WTC11 (cell line): Measurements from ENCODE around the gene MSL3B.

Source experiments
- ATAC-seq: fragments of 200-7000 bp; cut with Tn5 transposase; 2 replicates; pipeline ENCODE4 v1.10.0; 2021; ENCODE audit warnings: mild to moderate bottlenecking, moderate library complexity
- CTCF ChIA-PET: fragments of 300-600 bp; sonication (Branson Sonifier 250); formaldehyde crosslinking; loops from one replicate; lab custom pipeline; 2021; ENCODE audit warnings: antibody characterized with exemption; lab: Charles Lee
- POLR2A ChIA-PET: fragments of 350-600 bp; sonication (Branson Sonifier 250); formaldehyde crosslinking; loops from one replicate; lab custom pipeline; 2021; ENCODE audit warnings: antibody characterized with exemption; lab: Charles Lee
- DNase-seq: peaks from one replicate; pipeline ENCODE4 v3.0.0; 2021; ENCODE audit warnings: low spot score
- H3K27ac Mint-ChIP-seq: 2 replicates; pipeline ENCODE4 v1.8.0; 2021; ENCODE audit warnings: mixed read lengths
- H3K27me3 Mint-ChIP-seq: 2 replicates; pipeline ENCODE4 v1.8.0; 2021; ENCODE audit warnings: low read depth, mild to moderate bottlenecking, moderate library complexity, mixed read lengths
- H3K36me3 Mint-ChIP-seq: 2 replicates; pipeline ENCODE4 v1.8.0; 2021; ENCODE audit warnings: mixed read lengths
- H3K4me1 Mint-ChIP-seq: 2 replicates; pipeline ENCODE4 v1.8.0; 2022; ENCODE audit warnings: mixed read lengths
- H3K4me3 Mint-ChIP-seq: 2 replicates; pipeline ENCODE4 v1.8.0; 2021; ENCODE audit warnings: mild to moderate bottlenecking, moderate library complexity, mixed read lengths
- H3K9me3 Mint-ChIP-seq: 2 replicates; pipeline ENCODE4 v1.8.0; 2021; ENCODE audit warnings: mixed read lengths
- CREM ChIP-seq: sonication (generic); formaldehyde crosslinking; IDR thresholded peaks from 2 replicates; pipeline ENCODE4 v1.8.1; 2022; ENCODE audit warnings: mild to moderate bottlenecking, missing genetic modification reagents, moderate library complexity
- ETV6 ChIP-seq: sonication (generic); formaldehyde crosslinking; IDR thresholded peaks from 2 replicates; pipeline ENCODE4 v1.8.1; 2022; ENCODE audit warnings: mild to moderate bottlenecking, missing genetic modification reagents
- SMAD3 ChIP-seq: sonication (generic); formaldehyde crosslinking; IDR thresholded peaks from 2 replicates; pipeline ENCODE4 v1.8.0; 2022; ENCODE audit warnings: missing genetic modification reagents, mild to moderate bottlenecking, borderline replicate concordance
- STAT6 ChIP-seq: sonication (generic); formaldehyde crosslinking; conservative IDR thresholded peaks from 2 replicates; pipeline ENCODE4 v1.8.1; 2023; ENCODE audit warnings: mild to moderate bottlenecking, low read depth, missing genetic modification reagents, moderate library complexity
- TEAD1 ChIP-seq: sonication (generic); formaldehyde crosslinking; IDR thresholded peaks from 2 replicates; pipeline ENCODE4 v1.8.0; 2022; ENCODE audit warnings: mild to moderate bottlenecking, missing genetic modification reagents
- TEAD4 ChIP-seq: sonication (generic); formaldehyde crosslinking; IDR thresholded peaks from 2 replicates; pipeline ENCODE4 v1.8.0; 2022; ENCODE audit warnings: mild to moderate bottlenecking, missing genetic modification reagents
- ZBTB21 ChIP-seq: sonication (generic); formaldehyde crosslinking; IDR thresholded peaks from 2 replicates; pipeline ENCODE4 v1.8.1; 2023; ENCODE audit warnings: mild to moderate bottlenecking, missing genetic modification reagents, borderline replicate concordance
- ZNF121 ChIP-seq: sonication (generic); formaldehyde crosslinking; IDR thresholded peaks from 2 replicates; pipeline ENCODE4 v1.8.0; 2023; ENCODE audit warnings: missing genetic modification reagents
- ZNF512 ChIP-seq: sonication (generic); formaldehyde crosslinking; IDR thresholded peaks from 2 replicates; pipeline ENCODE4 v1.8.1; 2022; ENCODE audit warnings: missing genetic modification reagents, borderline replicate concordance
- ZNF532 ChIP-seq: fragments of 250-450 bp; sonication (Bioruptor Pico); IDR thresholded peaks from 2 replicates; pipeline ENCODE4 v1.9.0; 2021; ENCODE audit warnings: mild to moderate bottlenecking, borderline replicate concordance
- TF ChIP-seq, protein P1 (sequence below): sonication (generic); formaldehyde crosslinking; IDR thresholded peaks from 2 replicates; pipeline ENCODE4 v1.8.0; 2022; ENCODE audit warnings: mild to moderate bottlenecking, missing genetic modification reagents
- TF ChIP-seq, protein P2 (sequence below): sonication (generic); formaldehyde crosslinking; IDR thresholded peaks from 2 replicates; pipeline ENCODE4 v1.8.1; 2023; ENCODE audit warnings: mild to moderate bottlenecking, missing genetic modification reagents, borderline replicate concordance
- TF ChIP-seq, protein P3 (sequence below): fragments of 200-600 bp; IDR thresholded peaks from 2 replicates; pipeline ENCODE4 v1.8.0; 2022; ENCODE audit warnings: antibody characterized with exemption

Gene MSL3B

GRCh38 chr2:233820774-233821105 is 47.4 kb downstream of the MSL3B start (continued):
- TF ChIP-seq ZNF532 (CRISPR knock-in tag) (no peak), TEAD1 (CRISPR knock-in tag) (no peak)
- TF ChIP-seq, protein P1, sequence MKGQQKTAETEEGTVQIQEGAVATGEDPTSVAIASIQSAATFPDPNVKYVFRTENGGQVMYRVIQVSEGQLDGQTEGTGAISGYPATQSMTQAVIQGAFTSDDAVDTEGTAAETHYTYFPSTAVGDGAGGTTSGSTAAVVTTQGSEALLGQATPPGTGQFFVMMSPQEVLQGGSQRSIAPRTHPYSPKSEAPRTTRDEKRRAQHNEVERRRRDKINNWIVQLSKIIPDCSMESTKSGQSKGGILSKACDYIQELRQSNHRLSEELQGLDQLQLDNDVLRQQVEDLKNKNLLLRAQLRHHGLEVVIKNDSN (CRISPR knock-in tag), result no peak

DNA sequence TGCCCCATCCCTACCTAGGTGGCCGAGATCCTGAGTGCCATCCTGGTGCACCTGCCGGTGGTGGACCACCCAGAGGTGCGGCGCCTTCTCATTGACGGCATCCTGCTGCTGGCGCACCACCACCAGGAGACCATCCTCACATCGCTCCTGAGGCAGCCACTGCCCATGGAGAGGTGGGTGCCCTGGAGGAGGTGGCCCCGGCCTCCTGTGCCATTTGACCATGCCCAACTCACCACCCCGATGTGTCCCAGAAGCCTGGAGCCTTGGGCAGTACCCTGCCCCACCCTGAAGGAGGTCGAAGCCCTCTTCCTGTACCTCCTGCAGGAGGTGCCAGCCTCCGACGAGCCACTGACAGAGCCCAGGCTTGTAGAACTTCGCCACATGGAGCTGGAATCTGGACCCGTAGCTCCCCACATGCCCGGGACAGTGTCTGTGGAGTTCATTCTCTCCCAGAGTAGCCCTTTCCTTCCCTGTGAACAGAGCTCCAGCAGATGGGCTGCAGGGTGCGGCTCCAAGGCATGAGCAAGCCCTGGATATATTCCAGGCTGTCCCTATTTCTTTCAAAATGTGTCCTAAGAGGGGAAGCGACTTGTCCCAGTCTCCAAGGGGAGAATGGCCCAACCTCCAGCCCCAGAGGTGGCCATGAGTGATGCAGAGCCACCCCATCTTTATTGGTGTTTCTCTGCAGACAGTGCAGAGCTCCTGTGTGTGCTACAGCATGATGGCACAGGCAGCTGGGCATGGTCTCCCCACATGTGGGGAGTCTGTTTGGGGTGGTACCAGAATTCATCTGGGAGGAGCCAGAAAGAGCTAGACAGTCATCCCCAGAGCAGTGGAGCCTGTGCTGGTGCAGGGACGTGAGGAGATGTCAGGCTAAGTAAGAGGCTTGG is 48.1 kb downstream of the MSL3B start:
- POLR2A ChIA-PET, result no interaction called here
- Mint-ChIP-seq H3K4me3 (no peak overlapping the region), H3K4me1 (peaks cover 5% of the 10 kb centered on the region; the same call in 1 of the 2 replicates), H3K27me3 (no peaks in the 10 kb centered on the region), H3K36me3 (no peaks in the 10 kb centered on the region), H3K9me3 (no peaks in the 10 kb centered on the region), H3K27ac (no peak overlapping the region)
- DNase-seq (no peak), ATAC-seq (no peak)
- CTCF ChIA-PET, result interaction anchor here (1.4 kb wide), 1 partner anchor 13 kb away, joined by 5 read pairs; no protein-coding TSS in a partner anchor
- TF ChIP-seq, protein P2, sequence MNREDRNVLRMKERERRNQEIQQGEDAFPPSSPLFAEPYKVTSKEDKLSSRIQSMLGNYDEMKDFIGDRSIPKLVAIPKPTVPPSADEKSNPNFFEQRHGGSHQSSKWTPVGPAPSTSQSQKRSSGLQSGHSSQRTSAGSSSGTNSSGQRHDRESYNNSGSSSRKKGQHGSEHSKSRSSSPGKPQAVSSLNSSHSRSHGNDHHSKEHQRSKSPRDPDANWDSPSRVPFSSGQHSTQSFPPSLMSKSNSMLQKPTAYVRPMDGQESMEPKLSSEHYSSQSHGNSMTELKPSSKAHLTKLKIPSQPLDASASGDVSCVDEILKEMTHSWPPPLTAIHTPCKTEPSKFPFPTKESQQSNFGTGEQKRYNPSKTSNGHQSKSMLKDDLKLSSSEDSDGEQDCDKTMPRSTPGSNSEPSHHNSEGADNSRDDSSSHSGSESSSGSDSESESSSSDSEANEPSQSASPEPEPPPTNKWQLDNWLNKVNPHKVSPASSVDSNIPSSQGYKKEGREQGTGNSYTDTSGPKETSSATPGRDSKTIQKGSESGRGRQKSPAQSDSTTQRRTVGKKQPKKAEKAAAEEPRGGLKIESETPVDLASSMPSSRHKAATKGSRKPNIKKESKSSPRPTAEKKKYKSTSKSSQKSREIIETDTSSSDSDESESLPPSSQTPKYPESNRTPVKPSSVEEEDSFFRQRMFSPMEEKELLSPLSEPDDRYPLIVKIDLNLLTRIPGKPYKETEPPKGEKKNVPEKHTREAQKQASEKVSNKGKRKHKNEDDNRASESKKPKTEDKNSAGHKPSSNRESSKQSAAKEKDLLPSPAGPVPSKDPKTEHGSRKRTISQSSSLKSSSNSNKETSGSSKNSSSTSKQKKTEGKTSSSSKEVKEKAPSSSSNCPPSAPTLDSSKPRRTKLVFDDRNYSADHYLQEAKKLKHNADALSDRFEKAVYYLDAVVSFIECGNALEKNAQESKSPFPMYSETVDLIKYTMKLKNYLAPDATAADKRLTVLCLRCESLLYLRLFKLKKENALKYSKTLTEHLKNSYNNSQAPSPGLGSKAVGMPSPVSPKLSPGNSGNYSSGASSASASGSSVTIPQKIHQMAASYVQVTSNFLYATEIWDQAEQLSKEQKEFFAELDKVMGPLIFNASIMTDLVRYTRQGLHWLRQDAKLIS (CRISPR knock-in tag), result no peak
- no peak for TF ChIP-seq ZBTB21 (CRISPR knock-in tag)
- TF ChIP-seq SMAD3 (CRISPR knock-in tag), result no peak
- TF ChIP-seq ZNF121 (CRISPR knock-in tag), result no peak
- TF ChIP-seq CREM (CRISPR knock-in tag), result no peak
- no peak for TF ChIP-seq STAT6 (CRISPR knock-in tag)
- TF ChIP-seq ETV6 (CRISPR knock-in tag), result no peak
- no peak for TF ChIP-seq ZNF532 (CRISPR knock-in tag)
- TF ChIP-seq ZNF512 (CRISPR knock-in tag), result no peak
- TF ChIP-seq TEAD4 (CRISPR knock-in tag), result no peak
- TF ChIP-seq, protein P3, sequence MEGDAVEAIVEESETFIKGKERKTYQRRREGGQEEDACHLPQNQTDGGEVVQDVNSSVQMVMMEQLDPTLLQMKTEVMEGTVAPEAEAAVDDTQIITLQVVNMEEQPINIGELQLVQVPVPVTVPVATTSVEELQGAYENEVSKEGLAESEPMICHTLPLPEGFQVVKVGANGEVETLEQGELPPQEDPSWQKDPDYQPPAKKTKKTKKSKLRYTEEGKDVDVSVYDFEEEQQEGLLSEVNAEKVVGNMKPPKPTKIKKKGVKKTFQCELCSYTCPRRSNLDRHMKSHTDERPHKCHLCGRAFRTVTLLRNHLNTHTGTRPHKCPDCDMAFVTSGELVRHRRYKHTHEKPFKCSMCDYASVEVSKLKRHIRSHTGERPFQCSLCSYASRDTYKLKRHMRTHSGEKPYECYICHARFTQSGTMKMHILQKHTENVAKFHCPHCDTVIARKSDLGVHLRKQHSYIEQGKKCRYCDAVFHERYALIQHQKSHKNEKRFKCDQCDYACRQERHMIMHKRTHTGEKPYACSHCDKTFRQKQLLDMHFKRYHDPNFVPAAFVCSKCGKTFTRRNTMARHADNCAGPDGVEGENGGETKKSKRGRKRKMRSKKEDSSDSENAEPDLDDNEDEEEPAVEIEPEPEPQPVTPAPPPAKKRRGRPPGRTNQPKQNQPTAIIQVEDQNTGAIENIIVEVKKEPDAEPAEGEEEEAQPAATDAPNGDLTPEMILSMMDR, result no peak
